OCI-LY3 (cell line): ENCODE data around the gene PEX10.

Source experiments
- CTCF ChIP-seq: fragments of 200-600, 300-600 bp; sonication (generic); IDR thresholded peaks from 2 replicates; pipeline ENCODE4 v1.5.1; 2014; ENCODE audit warnings: antibody characterized with exemption, low read length, low read depth
- EZH2phosphoT487 ChIP-seq: fragments of 200-600 bp; shearing (Covaris generic); IDR thresholded peaks from 2 replicates; pipeline ENCODE4 v1.6.1; 2018; ENCODE audit warnings: antibody characterized with exemption, mixed run types, low read depth

DNA sequence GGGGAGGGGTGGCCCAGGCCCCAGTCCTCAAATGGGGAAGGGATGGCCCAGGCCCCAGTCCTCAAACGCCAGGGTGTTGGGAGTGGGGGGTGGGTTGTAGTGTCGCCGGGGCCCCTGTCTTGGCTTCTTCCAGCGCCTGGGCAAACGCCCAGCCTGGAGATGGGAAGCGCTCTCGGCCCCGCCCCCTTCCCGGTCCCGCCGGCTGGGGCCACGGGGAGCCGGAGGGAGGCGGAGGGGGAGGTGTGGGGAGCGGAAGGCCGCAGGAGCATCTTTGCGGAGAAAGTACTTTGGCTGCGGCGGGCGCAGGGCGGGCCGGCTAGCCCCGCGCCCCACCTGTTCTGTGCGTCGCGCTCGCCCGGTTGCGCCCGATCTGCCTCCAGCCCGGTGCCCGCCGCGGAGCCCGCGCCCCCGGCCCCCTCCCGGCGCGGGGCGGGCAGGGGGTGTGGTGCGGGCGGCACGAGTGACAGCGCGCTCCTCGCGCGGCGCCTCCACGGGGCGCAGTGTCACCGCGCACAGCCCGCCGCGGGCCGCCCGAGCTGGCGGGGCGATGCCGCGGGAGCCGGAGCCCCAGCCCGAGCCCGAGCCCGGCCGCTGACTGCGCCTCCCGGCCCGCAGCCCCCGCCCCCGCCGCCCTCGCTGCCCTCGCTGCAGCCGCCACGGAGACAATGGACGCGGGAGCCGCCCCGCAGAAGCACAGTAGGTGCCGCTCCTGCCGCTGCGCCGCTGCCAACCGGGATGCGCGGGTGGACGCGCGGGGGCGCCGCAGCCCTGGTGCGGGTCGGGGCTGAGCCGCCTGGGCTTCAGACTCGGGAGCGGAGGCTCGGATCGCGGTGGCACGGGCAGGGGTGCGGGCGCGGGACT lies 31.1 kb upstream of the PEX10 start:
- no peak for TF ChIP-seq CTCF
- no peak for TF ChIP-seq EZH2phosphoT487
